HG02763 (cell line): ENCODE measurements around the gene AZU1.

Experiments used
- ATAC-seq: cut with Tn5 transposase; IDR thresholded peaks from one replicate; pipeline ENCODE4 v1.9.1; 2021; ENCODE audit warnings: mild to moderate bottlenecking, moderate library complexity; ENCODE audit not compliant: unreplicated experiment

Gene AZU1, protein sequence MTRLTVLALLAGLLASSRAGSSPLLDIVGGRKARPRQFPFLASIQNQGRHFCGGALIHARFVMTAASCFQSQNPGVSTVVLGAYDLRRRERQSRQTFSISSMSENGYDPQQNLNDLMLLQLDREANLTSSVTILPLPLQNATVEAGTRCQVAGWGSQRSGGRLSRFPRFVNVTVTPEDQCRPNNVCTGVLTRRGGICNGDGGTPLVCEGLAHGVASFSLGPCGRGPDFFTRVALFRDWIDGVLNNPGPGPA

DNA sequence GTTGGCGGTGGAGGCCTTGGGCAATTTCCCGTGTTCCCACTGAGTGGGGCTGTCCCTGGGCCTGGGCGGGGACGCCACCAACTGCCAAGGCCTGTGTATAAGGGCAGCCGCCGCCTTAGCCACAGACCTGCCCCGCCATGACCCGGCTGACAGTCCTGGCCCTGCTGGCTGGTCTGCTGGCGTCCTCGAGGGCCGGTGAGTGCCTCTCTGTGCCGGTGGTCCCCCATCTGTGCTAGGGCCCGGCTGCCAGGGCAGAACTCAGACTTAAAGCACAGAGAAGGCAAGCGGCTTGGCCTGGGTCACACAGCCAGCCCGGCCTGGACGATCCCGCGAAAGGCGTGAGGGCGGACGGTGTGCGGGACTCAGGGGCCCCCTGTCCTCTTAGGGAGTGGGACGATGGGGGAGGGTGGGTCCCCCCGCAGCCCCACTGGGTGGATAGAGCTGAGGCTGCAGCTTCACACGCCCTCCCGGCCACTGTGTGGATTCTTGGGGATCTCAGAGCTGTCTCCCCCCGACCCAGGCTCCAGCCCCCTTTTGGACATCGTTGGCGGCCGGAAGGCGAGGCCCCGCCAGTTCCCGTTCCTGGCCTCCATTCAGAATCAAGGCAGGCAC is at the start of gene AZU1:
Gene AZU1 (plus strand): TSS at position 128 of the 612 bp plus-strand sequence. CDS start 10 bp downstream, at position 138.
- ATAC-seq = no peak

GRCh38 chr19:778910-779653 is 48.6 kb upstream of the AZU1 start:
- no peak for ATAC-seq

DNA sequence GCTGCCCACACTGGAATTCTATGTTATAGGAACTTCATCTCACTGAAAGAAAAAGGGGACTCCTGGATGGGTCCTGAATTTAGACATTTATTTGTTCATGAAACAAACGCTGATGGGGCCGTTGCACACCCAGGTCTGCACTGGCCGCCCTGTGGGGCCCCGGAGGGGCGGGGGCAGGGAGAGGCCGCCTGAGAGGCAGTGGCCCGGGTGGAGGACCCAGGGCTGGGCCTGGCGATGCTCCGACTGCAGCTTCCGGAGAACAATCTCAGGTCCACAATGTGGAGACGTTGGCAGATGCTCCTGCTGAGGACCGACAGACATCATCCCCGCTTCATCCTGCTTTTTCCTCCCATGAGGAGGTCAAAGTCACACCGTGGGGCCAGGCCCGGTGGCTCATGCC is 46.7 kb upstream of the AZU1 start:
- no peak for ATAC-seq

GRCh38 chr19:781800-782184 is 45.8 kb upstream of the AZU1 start:
- ATAC-seq = no peak

DNA sequence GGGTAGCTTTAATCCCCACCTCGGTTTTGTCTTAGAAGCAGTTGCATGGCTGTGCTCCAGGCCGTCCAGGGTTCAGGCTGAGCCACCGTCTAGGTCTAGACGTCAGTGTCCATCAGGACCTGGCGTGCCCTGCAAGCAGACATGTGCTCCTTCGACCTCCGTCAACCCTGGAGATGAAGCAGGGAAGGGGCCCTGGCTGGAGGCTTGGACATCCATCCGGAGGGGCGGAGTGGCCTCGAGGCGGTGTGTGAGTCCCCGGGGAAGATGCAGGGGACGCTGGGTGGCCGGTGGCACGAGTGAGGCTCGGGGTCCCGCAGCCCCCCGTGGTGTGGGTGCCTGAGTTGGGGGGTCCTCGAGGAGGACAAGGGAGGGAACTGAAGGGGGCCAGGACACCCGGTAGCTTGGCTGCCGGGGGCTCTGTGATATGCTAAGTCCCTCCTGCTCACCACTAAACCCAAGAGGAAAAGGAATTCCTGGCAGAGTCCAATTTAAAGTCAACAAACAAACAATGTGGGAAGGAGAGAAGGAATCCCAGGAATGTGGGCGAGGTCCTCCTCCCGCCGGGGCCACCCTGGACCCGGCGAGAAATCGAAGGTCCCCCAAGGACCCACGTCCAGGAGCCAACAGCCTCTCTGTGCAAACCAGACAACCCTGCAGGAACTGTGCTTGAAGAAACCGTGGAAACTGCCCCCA is 45.3 kb upstream of the AZU1 start:
- ATAC-seq = no peak

GRCh38 chr19:782878-783668 is 44.6 kb upstream of the AZU1 start:
- no peak for ATAC-seq

DNA sequence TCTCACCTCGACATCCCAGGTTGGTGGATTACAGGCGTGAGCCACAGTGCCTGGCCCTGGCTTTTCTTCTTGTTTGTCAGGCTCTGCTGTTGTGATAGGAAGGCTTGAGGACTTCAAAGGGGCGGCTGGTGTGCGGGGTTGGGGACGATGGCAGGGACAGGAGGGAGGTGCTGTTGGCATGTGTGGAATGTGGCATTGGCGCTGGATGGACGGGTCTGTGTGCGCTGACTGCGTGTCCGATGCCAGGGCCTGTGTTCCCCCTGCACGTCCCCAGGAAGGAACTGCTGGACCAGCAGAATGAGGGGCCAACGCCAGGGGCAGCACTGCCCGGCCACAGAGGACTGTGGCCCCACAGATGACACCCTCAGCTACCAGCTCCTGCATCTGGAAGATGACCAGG is 43.1 kb upstream of the AZU1 start:
- no peak for ATAC-seq

GRCh38 chr19:787536-787935 is 40.1 kb upstream of the AZU1 start:
- ATAC-seq = no peak

DNA sequence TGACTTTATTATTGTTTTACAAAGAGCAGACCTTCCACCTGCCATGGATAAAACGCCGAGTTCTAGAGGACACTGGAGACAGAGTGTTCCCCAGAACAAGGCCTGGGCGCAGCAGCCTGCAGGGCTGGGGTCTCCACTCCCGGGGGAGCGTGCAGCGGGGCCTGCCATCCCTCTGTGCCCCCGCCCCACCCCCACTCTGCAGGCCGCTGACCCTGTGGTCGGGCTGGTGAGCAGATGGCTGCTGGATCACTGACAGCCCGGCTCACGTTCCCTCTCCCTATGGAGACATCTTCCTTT is 39.0 kb upstream of the AZU1 start:
- ATAC-seq = no peak

- ATAC-seq = no peak
Observed at GRCh38 chr19:788983-789700, 38.5 kb upstream of the AZU1 start.

- ATAC-seq = no peak
Observed at GRCh38 chr19:789701-790060, 38.0 kb upstream of the AZU1 start.

DNA sequence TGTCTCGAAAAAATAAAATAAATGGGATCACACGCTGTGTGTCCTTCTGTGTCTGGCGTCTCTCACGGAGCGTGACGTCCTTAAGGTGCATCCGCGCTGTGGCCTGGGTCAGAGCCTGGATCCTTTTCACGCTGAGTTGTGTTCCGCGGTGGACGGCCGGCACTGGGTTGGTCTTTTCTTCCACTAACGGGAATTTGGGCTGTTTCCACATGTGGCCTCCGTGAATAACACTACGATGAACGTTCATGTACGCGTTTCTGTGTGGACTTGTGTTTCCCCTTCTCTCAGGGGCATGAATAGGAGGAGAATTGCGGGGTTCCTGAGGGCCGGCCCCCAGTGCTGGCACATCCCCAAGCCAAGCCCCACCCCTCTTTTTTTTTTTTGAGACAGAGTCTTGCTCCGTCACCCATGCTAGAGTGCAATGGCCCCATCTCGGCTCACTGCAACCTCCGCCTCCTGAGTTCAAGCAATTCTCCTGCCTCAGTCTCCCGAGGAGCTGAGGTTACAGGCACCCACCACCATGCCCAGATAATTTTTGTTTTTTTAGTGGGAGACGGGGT is 36.5 kb upstream of the AZU1 start:
- ATAC-seq = no peak

- no peak for ATAC-seq
Observed at GRCh38 chr19:791567-792305, 35.9 kb upstream of the AZU1 start.

DNA sequence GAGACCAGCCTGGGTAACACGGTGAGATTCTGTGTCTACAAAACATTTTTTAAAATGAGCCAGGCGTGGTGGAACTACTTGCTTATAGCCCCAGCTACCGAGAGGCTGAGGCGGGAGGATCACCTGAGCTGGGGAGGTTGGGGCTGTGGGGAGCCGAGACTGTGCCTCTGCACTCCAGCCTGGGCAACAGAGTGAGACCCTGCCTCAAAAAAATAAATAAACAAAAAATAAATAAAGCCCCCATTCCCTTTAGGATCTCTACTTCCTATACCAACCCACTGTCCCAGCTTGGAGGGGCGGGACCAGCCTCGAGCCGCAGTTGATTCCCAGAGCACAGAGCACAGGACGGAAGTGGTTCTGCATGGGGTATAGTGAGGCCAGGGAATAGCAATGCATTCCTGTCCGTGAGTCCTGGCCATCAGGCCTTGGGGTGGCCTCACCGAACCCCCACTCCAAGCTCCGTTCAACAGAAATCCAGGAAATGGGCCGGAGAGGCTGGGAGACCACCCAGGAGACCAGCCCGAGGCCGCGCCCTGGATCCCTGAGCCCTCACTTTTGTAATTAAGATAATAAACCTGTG is 35.2 kb upstream of the AZU1 start:
- ATAC-seq = no peak

GRCh38 chr19:793806-794205 is 33.8 kb upstream of the AZU1 start:
- ATAC-seq = no peak

DNA sequence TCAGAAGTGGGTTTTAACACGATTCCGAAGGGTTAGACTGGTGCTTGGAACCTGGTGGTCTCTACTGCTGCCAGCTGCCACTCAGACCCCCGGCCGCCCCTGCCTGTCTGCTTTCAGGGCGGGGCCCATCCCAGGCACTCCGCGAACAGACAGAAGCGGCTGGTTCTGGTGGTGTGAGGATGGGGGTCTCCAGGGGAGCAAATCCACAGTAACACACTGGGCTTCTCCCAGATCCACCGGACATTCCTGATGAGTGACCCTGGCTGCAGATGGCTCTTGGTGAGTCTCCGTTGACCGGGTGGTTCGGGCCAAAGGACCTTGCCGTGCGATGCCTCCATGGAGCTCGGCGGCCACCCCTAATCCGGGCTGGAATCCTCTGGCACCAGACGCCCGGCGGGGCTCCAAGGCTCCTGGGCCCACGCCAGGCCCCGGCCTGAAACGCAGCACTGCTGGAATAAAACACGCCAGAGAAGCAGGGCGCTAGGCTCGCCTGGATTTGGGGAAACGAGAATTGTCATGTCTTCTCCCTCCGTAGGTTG is 32.5 kb upstream of the AZU1 start:
- ATAC-seq = no peak

GRCh38 chr19:795691-796581 is 31.7 kb upstream of the AZU1 start:
- ATAC-seq = no peak
